Adrenal gland (tissue), 5 donors: ENCODE measurements around the gene OR52A5.

Experiments used
- CTCF ChIP-seq, 6 experiments: fragments of 450-650 bp in 4 of 6; fragments of 200-600 bp in 2 of 6; sonication (generic) in 1 of 6; IDR thresholded peaks; 1 replicate in 5 of 6; 2 replicates in 1 of 6; pipeline versions ENCODE4 v1.5.1 to v1.8.0; 2016 to 2021; ENCODE audit warnings: antibody characterized with exemption in 6 of 6, mild to moderate bottlenecking in 2 of 6, moderate library complexity in 1 of 6
- POLR2A ChIP-seq, 2 donors: fragments of 450-650 bp; IDR thresholded peaks; one replicate each; pipeline ENCODE4 v1.6.1; 2017; ENCODE audit warnings: antibody characterized with exemption in 2 of 2, mild to moderate bottlenecking in 2 of 2, moderate library complexity in 1 of 2
- donor health status: DM: no; HTN: no; CAD: no.

- TF ChIP-seq POLR2A (IDR thresholded peaks at IDR 0.05) (no peak), CTCF (IDR thresholded peaks at IDR 0.05) (no peak)
Measured at GRCh38 chr11:5153574-5154431, 15.6 kb upstream of the OR52A5 start.
